Activated B cell treated with CpG ODN at 0.5 μM for 24 hours (primary cell): ENCODE results near the gene MDFIC2. TPM values are rescaled to one million over a fixed set of nuclear protein-coding genes. Genes with fewer than 3 reads are reported as not detected.

Source experiments
- ATAC-seq: fragments of 200-7000 bp; cut with Tn5 transposase; one replicate; pipeline ENCODE4 v1.10.0; 2021; ENCODE audit warnings: low read depth, mild to moderate bottlenecking, moderate library complexity
- CTCF ChIA-PET: fragments of 350-600 bp; sonication (Branson Sonifier 250); formaldehyde crosslinking; loops from one replicate; lab custom pipeline; 2021; ENCODE audit warnings: antibody characterized with exemption; lab: Charles Lee
- POLR2A ChIA-PET: fragments of 350-600 bp; sonication (Branson Sonifier 250); formaldehyde crosslinking; loops from one replicate; lab custom pipeline; 2021; ENCODE audit warnings: antibody characterized with exemption; lab: Charles Lee
- DNase-seq: peaks from one replicate; pipeline ENCODE4 v3.0.0; 2022
- H3K27ac Mint-ChIP-seq: one replicate; pipeline ENCODE4 v1.8.0; 2020; ENCODE audit warnings: mixed read lengths
- H3K27me3 Mint-ChIP-seq: one replicate; pipeline ENCODE4 v1.8.0; 2021; ENCODE audit warnings: mixed read lengths
- H3K36me3 Mint-ChIP-seq: one replicate; pipeline ENCODE4 v1.8.0; 2021; ENCODE audit warnings: low read depth, mixed read lengths
- H3K4me1 Mint-ChIP-seq: one replicate; pipeline ENCODE4 v1.8.0; 2021; ENCODE audit warnings: mixed read lengths
- H3K4me3 Mint-ChIP-seq: one replicate; pipeline ENCODE4 v1.8.0; 2020; ENCODE audit warnings: mild to moderate bottlenecking, mixed read lengths
- H3K9me3 Mint-ChIP-seq: one replicate; pipeline ENCODE4 v1.8.0; 2020; ENCODE audit warnings: mixed read lengths
- intact Hi-C: fragments of 100-400 bp; cut with micrococcal nuclease; formaldehyde crosslinking; loops from one replicate; pipeline ENCODE4 v1.15.1; 2024
- total RNA-seq: library from RNA; stranded (reverse); gene quantifications from 2 replicates; pipeline ENCODE4 v1.2.3, GENCODE V29; 2022
- TF ChIP-seq, protein P1 (sequence below): fragments of 200-600 bp; IDR thresholded peaks from one replicate; pipeline ENCODE4 v1.8.0; 2022; ENCODE audit warnings: antibody characterized with exemption, mild to moderate bottlenecking

MDFIC2 gene
- total RNA-seq, 1 donor from 2014 or later = not detected

DNA sequence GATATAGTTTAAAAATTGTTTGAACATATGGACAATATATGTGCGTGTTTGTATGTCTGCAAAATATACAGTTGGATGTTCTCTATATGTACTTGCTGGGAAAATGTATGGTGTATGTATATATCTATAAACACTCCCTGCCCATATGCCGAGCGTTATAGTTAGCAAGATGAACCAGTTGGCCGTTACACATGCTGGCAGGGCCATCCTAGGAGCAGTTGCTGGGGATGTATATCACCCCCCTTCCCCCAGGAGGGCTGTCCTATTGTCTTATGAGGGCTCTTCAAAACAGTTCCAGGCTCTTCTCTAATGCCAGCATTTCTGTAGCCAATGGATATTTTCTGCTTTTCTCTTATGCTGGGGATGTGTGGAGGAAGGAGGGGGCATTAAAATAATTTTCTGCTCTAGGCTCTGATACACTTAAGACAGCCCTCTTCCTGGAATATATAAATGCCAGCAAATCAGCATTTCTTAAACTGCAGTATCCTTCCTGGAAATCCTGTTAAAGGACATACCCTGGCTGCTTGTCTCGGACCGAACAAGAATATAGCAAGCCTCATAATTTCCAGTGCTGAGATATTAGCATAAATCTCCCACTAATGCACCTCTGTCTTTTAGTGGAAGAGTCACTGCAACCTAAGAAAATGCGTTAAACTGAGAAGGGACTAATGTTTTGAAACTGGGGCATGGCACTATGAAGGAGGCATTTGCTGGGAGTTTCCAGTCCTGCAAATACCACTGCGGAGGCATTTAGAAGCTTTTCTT, 134.4 kb downstream of the MDFIC2 start:
- H3K36me3 Mint-ChIP-seq = no peaks in the 10 kb centered on the region
- ChIA-PET POLR2A (no interaction called here), CTCF (no interaction called here)
- no peak for DNase-seq
- ATAC-seq = no peak
- H3K9me3 Mint-ChIP-seq = no peaks in the 10 kb centered on the region
- peaks cover 25% of the 10 kb centered on the region for H3K4me1 Mint-ChIP-seq
- H3K27me3 Mint-ChIP-seq = no peaks in the 10 kb centered on the region
- no peak overlapping the region for H3K4me3 Mint-ChIP-seq
- no peak overlapping the region for H3K27ac Mint-ChIP-seq
- TF ChIP-seq, protein P1, sequence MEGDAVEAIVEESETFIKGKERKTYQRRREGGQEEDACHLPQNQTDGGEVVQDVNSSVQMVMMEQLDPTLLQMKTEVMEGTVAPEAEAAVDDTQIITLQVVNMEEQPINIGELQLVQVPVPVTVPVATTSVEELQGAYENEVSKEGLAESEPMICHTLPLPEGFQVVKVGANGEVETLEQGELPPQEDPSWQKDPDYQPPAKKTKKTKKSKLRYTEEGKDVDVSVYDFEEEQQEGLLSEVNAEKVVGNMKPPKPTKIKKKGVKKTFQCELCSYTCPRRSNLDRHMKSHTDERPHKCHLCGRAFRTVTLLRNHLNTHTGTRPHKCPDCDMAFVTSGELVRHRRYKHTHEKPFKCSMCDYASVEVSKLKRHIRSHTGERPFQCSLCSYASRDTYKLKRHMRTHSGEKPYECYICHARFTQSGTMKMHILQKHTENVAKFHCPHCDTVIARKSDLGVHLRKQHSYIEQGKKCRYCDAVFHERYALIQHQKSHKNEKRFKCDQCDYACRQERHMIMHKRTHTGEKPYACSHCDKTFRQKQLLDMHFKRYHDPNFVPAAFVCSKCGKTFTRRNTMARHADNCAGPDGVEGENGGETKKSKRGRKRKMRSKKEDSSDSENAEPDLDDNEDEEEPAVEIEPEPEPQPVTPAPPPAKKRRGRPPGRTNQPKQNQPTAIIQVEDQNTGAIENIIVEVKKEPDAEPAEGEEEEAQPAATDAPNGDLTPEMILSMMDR = no peak
- intact Hi-C loops = no loop called here

DNA sequence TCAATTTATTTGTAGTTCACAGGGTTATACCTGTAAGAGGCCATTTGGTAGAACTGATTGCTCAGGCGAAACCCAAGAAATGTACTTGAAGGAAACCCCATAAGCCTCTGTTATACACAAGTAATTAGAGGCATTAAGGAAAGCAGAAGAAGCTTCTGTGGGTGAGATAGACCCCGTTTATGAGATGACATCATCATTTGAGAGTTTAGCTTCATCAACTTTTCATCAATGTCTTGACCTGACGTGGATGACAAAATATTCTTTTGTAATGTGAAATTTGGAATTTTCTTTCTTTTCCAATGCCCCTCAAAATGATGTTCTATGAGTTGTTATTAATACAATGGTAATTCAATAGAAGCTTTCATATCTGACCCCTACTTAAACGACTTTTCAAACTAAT, 136.2 kb downstream of the MDFIC2 start:
- Mint-ChIP-seq H3K4me1 (peaks cover 24% of the 10 kb centered on the region), H3K27me3 (peaks cover 9% of the 10 kb centered on the region), H3K4me3 (no peak overlapping the region), H3K9me3 (no peaks in the 10 kb centered on the region), H3K27ac (no peak overlapping the region), H3K36me3 (no peaks in the 10 kb centered on the region)
- no peak for ATAC-seq
- TF ChIP-seq, protein P1 = no peak
- ChIA-PET POLR2A (no interaction called here), CTCF (no interaction called here)
- DNase-seq = no peak
- intact Hi-C loops = no loop called here

GRCh38 chr3:70156808-70157207, 155.6 kb downstream of the MDFIC2 start:
- intact Hi-C loops = no loop called here
- peaks cover 5% of the 10 kb centered on the region for H3K27me3 Mint-ChIP-seq
- H3K36me3 Mint-ChIP-seq = no peaks in the 10 kb centered on the region
- CTCF ChIA-PET = no interaction called here
- ATAC-seq = no peak
- no peak overlapping the region for H3K4me3 Mint-ChIP-seq
- TF ChIP-seq, protein P1 = no peak
- no peak for DNase-seq
- H3K9me3 Mint-ChIP-seq = no peaks in the 10 kb centered on the region
- POLR2A ChIA-PET = no interaction called here
- H3K4me1 Mint-ChIP-seq = no peaks in the 10 kb centered on the region
- H3K27ac Mint-ChIP-seq = no peak overlapping the region

- H3K4me3 Mint-ChIP-seq = no peak overlapping the region
- ChIA-PET POLR2A (no interaction called here), CTCF (no interaction called here)
- intact Hi-C loops = no loop called here
- no peaks in the 10 kb centered on the region for H3K4me1 Mint-ChIP-seq
- no peaks in the 10 kb centered on the region for H3K36me3 Mint-ChIP-seq
- no peaks in the 10 kb centered on the region for H3K9me3 Mint-ChIP-seq
- TF ChIP-seq, protein P1 = no peak
- ATAC-seq = no peak
- peaks cover 4% of the 10 kb centered on the region for H3K27me3 Mint-ChIP-seq
- no peak for DNase-seq
- no peak overlapping the region for H3K27ac Mint-ChIP-seq
These were observed 161.8 kb downstream of the MDFIC2 start for GRCh38 chr3:70150599-70150998.

DNA sequence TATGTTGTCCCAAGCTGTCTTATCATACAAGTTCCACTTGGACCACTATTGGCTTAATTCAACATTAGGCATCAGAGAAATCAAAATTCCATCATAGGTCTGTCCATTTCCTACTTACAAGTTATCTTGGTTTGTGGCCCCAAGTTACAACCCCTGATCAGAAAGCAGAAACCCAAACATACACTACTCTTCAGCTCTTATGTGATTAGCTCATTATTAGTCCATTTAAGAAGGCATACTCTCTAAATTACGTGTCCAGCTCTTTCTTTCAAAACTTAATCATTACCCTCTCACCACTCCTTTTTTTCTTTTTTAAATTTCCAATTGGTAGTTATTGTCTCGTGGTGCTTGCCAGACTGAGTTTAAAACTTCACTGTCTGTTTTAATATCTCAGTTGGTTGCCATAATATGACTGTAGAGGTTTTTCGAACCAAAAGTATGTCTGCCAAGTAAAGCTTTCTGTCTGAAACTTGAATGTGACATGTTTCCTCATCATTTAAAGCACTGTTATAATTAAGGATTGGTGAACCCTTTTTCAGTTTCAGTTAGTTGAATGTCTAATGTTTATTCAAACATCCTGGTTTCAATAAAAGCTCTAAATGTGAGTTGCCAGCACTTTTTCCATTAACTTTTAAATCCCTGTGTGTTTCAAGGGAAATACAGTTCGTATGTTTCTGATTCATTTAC, 162.6 kb downstream of the MDFIC2 start:
- TF ChIP-seq, protein P1 = no peak
- Mint-ChIP-seq H3K4me1 (no peaks in the 10 kb centered on the region), H3K27me3 (peaks cover 4% of the 10 kb centered on the region), H3K27ac (no peak overlapping the region), H3K9me3 (peaks cover 7% of the 10 kb centered on the region), H3K36me3 (no peaks in the 10 kb centered on the region), H3K4me3 (no peak overlapping the region)
- CTCF ChIA-PET = no interaction called here
- ATAC-seq = no peak
- POLR2A ChIA-PET = no interaction called here
- intact Hi-C loops = no loop called here
- no peak for DNase-seq
